OCI-LY1 (cell line): ENCODE data around the gene BLM.
"Not testable (repeated sequence)": the region's sequence is repeated elsewhere in the genome, so short reads cannot be mapped to it uniquely, and the experiment has no call there.

ENCODE experiments used
- CTCF ChIP-seq: fragments of 200-600 bp; sonication (generic), shearing (Covaris generic); IDR thresholded peaks from 2 replicates; pipeline ENCODE4 v1.5.1; 2017; ENCODE audit warnings: mild to moderate bottlenecking, antibody characterized with exemption, low read length, moderate library complexity, mixed read lengths
- EZH2 ChIP-seq: fragments of 200-600 bp; sonication (generic), shearing (Covaris generic); IDR thresholded peaks from 2 replicates; pipeline ENCODE4 v1.8.0; 2017; ENCODE audit warnings: borderline replicate concordance, mixed run types, mild to moderate bottlenecking, antibody characterized with exemption, low read length, moderate library complexity, mixed read lengths

GRCh38 chr15:90825115-90825899, 108.2 kb downstream of the BLM start:
- not testable (repeated sequence) for TF ChIP-seq CTCF, EZH2
